OCI-LY1 (cell line): ENCODE data around the gene HOXA9.

Source experiments
- H2AFZ ChIP-seq: fragments of 200-600 bp; sonication (generic), shearing (Covaris generic); 2 replicates; pipeline ENCODE4 v1.6.0; 2014; ENCODE audit warnings: antibody characterized with exemption, mild to moderate bottlenecking, low read length
- H3F3A ChIP-seq: fragments of 200-600 bp; sonication (generic), shearing (Covaris generic); 2 replicates; pipeline ENCODE4 v1.6.0; 2014; ENCODE audit warnings: mild to moderate bottlenecking, antibody characterized with exemption, low read length, moderate library complexity; ENCODE audit not compliant: insufficient read depth
- H3K27ac ChIP-seq: fragments of 200-600 bp; sonication (generic); 2 replicates; pipeline ENCODE4 v1.5.1; 2014; ENCODE audit warnings: low read length, mixed run types, mild to moderate bottlenecking, low read depth; ENCODE audit not compliant: poor library complexity, severe bottlenecking
- H3K27me3 ChIP-seq: fragments of 200-600 bp; sonication (generic); 2 replicates; pipeline ENCODE4 v1.6.0; 2014; ENCODE audit warnings: antibody characterized with exemption, mild to moderate bottlenecking, low read length, moderate library complexity; ENCODE audit not compliant: insufficient read depth
- H3K36me3 ChIP-seq: fragments of 200-600 bp; sonication (generic); 2 replicates; pipeline ENCODE4 v1.6.1; 2014; ENCODE audit warnings: mild to moderate bottlenecking, antibody characterized with exemption, low read length, moderate library complexity, mixed read lengths; ENCODE audit not compliant: insufficient read depth
- H3K4me1 ChIP-seq: fragments of 200-600 bp; sonication (generic); 2 replicates; pipeline ENCODE4 v1.5.1; 2014; ENCODE audit warnings: mild to moderate bottlenecking, low read length, moderate library complexity; ENCODE audit not compliant: insufficient read depth, severe bottlenecking
- H3K4me2 ChIP-seq: fragments of 200-600 bp; sonication (generic), shearing (Covaris generic); 2 replicates; pipeline ENCODE4 v1.6.1; 2014; ENCODE audit warnings: low read length
- H3K4me3 ChIP-seq: fragments of 200-600 bp; sonication (generic); 2 replicates; pipeline ENCODE4 v1.5.1; 2014; ENCODE audit warnings: low read length, low read depth, mild to moderate bottlenecking, mixed read lengths; ENCODE audit not compliant: poor library complexity, severe bottlenecking
- H3K79me2 ChIP-seq: fragments of 200-600 bp; shearing (Covaris generic); 2 replicates; pipeline ENCODE4 v1.6.1; 2016; ENCODE audit warnings: mixed run types, low read length, mixed read lengths; ENCODE audit not compliant: insufficient read depth
- H3K9ac ChIP-seq: fragments of 200-600 bp; sonication (generic), shearing (Covaris generic); 2 replicates; pipeline ENCODE4 v1.6.1; 2014; ENCODE audit warnings: mild to moderate bottlenecking, low read length, mixed read lengths
- H3K9me2 ChIP-seq: fragments of 200-600 bp; sonication (generic), shearing (Covaris generic); 2 replicates; pipeline ENCODE4 v1.6.1; 2014; ENCODE audit warnings: low read depth, mild to moderate bottlenecking, low read length, mixed read lengths
- H3K9me3 ChIP-seq: fragments of 200-600 bp; shearing (Covaris generic); 2 replicates; pipeline ENCODE4 v1.6.1; 2014; ENCODE audit warnings: low read length, mixed read lengths
- H4K20me1 ChIP-seq: fragments of 200-600 bp; sonication (generic), shearing (Covaris generic); 2 replicates; pipeline ENCODE4 v1.6.0; 2016; ENCODE audit warnings: mild to moderate bottlenecking, low read length; ENCODE audit not compliant: insufficient read depth
- EZH2 ChIP-seq: fragments of 200-600 bp; sonication (generic), shearing (Covaris generic); IDR thresholded peaks from 2 replicates; pipeline ENCODE4 v1.8.0; 2017; ENCODE audit warnings: borderline replicate concordance, mixed run types, mild to moderate bottlenecking, antibody characterized with exemption, low read length, moderate library complexity, mixed read lengths
- TF ChIP-seq, protein P1 (sequence below): fragments of 200-600 bp; sonication (generic), shearing (Covaris generic); IDR thresholded peaks from 2 replicates; pipeline ENCODE4 v1.5.1; 2017; ENCODE audit warnings: mild to moderate bottlenecking, antibody characterized with exemption, low read length, moderate library complexity, mixed read lengths

Gene HOXA9

GRCh38 chr7:27169658-27170425, 4.5 kb upstream of the HOXA9 start:
- peaks cover 16% of the 10 kb centered on the region for H3K4me1 ChIP-seq
- no peaks in the 10 kb centered on the region for H4K20me1 ChIP-seq
- peaks cover 13% of the 10 kb centered on the region; the same call in 1 of the 2 replicates for H3K27me3 ChIP-seq
- H2AFZ ChIP-seq, result no peak overlapping the region
- H3K4me2 ChIP-seq, result no peak overlapping the region
- H3K9me2 ChIP-seq, result no peaks in the 10 kb centered on the region
- H3F3A ChIP-seq, result no peaks in the 10 kb centered on the region
- no peaks in the 10 kb centered on the region for H3K79me2 ChIP-seq
- no peak overlapping the region for H3K9ac ChIP-seq
- TF ChIP-seq EZH2, result no peak
- TF ChIP-seq, protein P1, sequence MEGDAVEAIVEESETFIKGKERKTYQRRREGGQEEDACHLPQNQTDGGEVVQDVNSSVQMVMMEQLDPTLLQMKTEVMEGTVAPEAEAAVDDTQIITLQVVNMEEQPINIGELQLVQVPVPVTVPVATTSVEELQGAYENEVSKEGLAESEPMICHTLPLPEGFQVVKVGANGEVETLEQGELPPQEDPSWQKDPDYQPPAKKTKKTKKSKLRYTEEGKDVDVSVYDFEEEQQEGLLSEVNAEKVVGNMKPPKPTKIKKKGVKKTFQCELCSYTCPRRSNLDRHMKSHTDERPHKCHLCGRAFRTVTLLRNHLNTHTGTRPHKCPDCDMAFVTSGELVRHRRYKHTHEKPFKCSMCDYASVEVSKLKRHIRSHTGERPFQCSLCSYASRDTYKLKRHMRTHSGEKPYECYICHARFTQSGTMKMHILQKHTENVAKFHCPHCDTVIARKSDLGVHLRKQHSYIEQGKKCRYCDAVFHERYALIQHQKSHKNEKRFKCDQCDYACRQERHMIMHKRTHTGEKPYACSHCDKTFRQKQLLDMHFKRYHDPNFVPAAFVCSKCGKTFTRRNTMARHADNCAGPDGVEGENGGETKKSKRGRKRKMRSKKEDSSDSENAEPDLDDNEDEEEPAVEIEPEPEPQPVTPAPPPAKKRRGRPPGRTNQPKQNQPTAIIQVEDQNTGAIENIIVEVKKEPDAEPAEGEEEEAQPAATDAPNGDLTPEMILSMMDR, result no peak
- H3K9me3 ChIP-seq, result no peaks in the 10 kb centered on the region
- no peak overlapping the region for H3K4me3 ChIP-seq
- H3K27ac ChIP-seq, result no peak overlapping the region
- H3K36me3 ChIP-seq, result no peaks in the 10 kb centered on the region

GRCh38 chr7:27168265-27168947, 3.1 kb upstream of the HOXA9 start:
- Histone ChIP-seq H2AFZ (no peak overlapping the region), H3F3A (no peaks in the 10 kb centered on the region), H3K9ac (no peak overlapping the region), H3K27me3 (peaks cover 13% of the 10 kb centered on the region; the same call in 1 of the 2 replicates), H3K36me3 (no peaks in the 10 kb centered on the region), H3K4me2 (no peak overlapping the region), H4K20me1 (no peaks in the 10 kb centered on the region), H3K4me1 (peaks cover 8% of the 10 kb centered on the region), H3K4me3 (no peak overlapping the region), H3K79me2 (no peaks in the 10 kb centered on the region), H3K9me3 (no peaks in the 10 kb centered on the region), H3K9me2 (no peaks in the 10 kb centered on the region), H3K27ac (no peak overlapping the region)
- TF ChIP-seq EZH2, result no peak
- TF ChIP-seq, protein P1, result no peak

GRCh38 chr7:27167916-27168264, 2.6 kb upstream of the HOXA9 start:
- H3K4me3 ChIP-seq, result no peak overlapping the region
- peaks cover 11% of the 10 kb centered on the region; the same call in 1 of the 2 replicates for H3K27me3 ChIP-seq
- H3K27ac ChIP-seq, result no peak overlapping the region
- H3K9me2 ChIP-seq, result no peaks in the 10 kb centered on the region
- H3K36me3 ChIP-seq, result no peaks in the 10 kb centered on the region
- no peaks in the 10 kb centered on the region for H3K9me3 ChIP-seq
- no peak for TF ChIP-seq EZH2
- TF ChIP-seq, protein P1, result no peak
- H2AFZ ChIP-seq, result no peak overlapping the region
- peaks cover 4% of the 10 kb centered on the region for H3K4me1 ChIP-seq
- H3K9ac ChIP-seq, result no peak overlapping the region
- H3K79me2 ChIP-seq, result no peaks in the 10 kb centered on the region
- H3K4me2 ChIP-seq, result no peak overlapping the region
- no peaks in the 10 kb centered on the region for H4K20me1 ChIP-seq
- 0 out of 2 replicates have a peak, but pooled peaks cover 3% of the 10 kb centered on the region for H3F3A ChIP-seq
